Stimulated activated CD8-positive, alpha-beta memory T cell treated with anti-CD3 and anti-CD28 coated beads, Interleukin-7, amount 100 ng/mL, for 4 hours (primary cell): Measurements from ENCODE around the gene SLC35A2.

Experiments
- DNase-seq, 2 donors: peaks; one replicate each; pipeline ENCODE4 v3.0.0-alpha.2; 2020; ENCODE audit warnings: low read depth in 2 of 2

Gene SLC35A2

DNA sequence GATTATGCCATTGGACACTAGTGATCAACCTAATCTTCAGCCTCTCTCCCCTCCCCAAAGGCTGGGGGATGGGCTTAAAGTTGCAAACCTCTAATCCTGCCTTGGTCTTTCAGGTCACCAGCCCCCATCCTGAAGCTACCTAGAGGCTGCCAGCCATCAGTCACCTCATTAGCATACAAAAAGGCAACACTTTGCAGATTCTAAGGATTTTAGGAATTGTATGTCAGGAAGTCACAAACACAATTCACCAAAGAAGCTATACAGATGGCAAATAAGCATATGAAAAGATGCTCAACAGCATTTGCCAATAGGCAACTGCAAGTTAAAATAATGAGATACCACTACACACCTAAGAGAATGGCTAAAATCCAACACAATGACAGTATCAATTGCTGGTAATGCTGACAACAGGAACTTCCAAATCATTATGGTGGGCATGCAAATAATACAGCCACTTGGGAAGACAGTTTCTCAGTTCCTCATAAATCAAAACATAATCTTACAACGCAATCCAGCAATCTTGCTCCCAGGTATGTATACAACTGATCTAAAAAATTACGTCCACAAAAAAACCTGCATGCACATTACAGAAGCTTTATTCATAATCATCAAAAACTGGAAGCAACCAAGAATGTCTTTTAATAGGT lies 16.4 kb upstream of the SLC35A2 start:
- DNase-seq, result no peak

DNA sequence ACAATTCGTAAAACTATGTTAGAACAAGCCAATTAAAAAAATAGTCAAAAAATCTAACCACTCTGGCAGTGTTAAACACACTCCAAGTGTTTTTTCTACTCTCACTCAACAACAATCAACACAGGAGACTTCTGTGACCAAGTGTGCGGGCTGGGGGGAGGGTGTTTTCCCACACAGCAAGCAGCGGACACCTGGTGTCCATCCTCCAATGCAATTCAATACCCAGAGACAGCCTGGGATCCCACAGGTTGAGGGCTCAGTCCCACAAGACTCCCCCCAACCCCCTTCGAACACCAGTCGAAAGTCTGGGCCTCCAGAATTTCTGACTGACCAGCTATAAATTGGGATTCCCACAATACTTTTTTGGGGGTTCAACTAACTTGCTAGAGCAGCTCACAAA lies 15.7 kb upstream of the SLC35A2 start:
- no peak for DNase-seq

DNA sequence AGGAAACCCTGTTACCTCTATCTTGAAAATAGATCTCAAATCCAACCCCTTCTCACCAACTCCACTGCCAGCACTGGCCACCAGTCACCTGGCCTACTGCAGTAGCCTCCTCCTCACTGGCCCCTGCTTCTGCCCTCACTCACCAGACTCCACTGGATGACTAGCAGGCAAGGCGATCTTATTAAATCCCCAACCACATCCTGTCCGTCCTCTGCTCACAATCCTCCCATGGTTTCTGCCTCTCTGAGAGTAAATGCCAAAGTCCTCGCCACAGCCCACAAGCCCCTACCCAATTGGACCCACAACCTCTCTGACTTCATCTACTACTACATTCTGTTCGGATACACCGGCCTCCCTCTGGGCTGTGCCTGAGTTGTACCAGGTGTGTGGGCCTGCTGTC lies 12.8 kb upstream of the SLC35A2 start:
- no peak for DNase-seq

DNA sequence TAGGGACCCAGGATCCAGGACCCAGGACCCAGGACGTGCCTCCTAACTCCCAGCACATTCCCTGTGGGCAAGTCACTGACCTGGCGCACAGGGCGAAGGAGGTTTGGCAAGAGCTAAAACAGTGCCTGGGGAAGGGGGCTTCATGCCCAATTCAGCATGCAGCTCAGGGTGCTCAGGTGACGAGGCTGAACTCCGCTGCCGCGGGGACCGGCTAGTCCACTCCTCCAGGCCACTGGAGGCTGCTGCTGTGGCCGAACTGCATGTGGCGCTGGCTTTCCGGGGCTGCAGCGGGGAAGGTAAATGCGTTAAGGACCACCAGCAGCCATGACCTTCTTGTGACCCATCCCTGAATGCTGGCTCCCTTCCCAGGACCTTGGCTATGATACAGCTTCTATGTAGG lies 12.3 kb upstream of the SLC35A2 start:
- no peak for DNase-seq

DNA sequence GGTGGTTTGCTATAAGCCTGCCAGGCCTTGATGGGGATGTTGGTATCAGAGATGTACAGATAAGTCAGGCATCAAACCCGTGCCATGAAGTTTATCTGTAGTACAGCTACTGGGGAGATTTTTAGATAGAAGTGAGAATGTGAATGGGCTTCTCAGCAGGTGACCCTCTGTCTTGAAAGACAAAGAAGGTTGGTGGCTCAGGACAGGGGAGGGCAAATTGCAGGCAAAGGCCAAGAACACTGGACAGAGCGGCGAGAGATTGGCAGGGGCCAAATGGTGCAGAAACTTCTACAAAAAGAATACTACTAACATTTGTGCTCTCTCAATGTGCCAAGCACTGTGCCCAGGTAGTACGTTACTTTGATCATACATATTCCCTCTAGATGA lies 9.3 kb upstream of the SLC35A2 start:
- no peak for DNase-seq

DNA sequence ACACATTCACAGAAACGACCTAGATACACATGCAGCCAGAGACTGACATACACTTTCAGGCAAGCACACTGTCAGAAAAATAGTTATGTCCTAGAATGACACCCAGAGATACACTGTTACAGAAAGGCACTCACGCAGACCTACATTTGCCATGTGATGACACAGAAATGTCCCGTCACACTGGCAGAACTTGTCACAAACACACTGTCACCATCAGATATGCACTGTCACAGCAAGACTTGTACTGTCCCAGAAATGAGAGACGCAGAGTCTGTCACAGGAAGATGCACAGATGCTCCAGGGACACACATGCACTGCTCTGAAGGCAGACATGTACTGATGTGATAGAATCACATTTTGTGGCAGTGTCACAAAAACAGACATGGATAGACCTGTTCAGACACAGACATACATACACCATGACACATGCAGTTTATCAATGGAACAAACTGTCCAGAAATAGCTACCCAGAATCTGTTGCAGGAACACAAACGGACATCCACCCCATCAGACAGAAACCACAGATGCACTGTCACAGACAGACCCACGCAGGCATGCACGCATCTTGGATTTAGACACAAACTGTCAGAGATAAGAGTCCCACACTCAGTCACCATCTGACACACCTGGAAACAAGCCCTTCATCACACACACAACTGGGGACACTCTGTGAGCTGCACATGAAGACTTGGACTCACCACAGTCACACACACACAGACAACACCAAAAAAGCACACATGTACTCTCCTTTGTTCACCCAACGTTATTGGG lies 8.7 kb upstream of the SLC35A2 start:
- no peak for DNase-seq

DNA sequence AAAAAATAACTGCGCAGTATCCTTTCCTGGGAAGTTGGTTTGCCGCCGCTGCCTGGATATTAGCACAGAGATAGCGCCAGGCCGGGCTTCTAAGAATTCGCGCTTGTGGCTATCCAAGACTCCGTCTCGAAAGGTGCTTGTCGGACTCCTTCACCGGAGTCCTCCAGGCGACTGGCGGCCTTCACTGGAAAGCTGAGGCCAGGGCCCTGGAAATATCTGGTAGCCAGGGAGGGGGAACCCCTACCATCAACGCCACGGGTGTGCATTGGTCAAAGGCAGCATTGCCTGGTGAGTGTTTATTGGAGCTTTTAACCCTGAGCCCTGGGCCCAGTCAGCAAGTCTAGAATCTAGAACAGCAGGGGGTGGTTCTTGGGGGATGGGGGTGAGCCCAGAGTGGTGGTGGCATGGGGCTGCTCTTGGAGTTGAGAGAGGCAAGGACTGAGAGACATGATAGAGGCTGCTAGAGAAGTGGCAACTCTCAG lies 8.0 kb upstream of the SLC35A2 start:
- no peak for DNase-seq

DNA sequence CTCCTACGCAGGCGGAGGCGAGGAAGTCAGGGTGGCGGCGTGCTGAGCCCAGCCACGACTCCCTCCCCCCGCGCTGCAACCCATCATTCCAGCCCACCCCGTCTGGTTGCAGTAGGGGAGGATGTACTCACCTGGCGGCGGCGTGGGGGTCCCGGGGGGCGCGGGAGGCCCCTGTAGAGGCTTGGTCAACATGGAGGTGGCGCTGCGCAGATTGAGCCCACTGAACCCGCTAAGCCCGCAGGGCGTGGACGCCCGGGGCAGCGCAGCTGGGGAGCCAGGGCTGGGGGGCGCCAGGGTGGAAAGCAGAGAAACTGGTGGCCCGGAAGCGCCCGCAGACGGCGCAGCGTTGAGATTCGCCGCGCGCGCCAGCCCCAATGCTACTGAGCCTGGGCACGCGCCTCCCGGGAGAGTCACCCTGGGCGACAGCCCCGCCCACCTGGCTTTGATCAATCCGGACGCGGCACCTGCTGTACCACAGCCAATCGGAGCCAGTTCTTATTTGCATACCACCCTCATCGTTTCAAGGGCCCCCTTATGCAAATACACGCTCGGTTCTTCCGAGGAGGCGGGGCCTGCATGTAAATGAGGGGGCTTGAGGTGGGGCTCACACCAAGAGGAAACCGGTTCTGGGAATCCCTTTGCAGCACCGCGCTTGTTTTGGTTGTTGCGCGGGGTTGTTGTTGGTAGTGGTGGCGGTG lies 7.3 kb upstream of the SLC35A2 start, which contains the start of gene PIM2:
Gene PIM2 (minus strand): TSS at position 382 of the 698 bp plus-strand sequence. CDS start 190 bp downstream, at position 192.
- DNase-seq, result peak; percentile 88

DNA sequence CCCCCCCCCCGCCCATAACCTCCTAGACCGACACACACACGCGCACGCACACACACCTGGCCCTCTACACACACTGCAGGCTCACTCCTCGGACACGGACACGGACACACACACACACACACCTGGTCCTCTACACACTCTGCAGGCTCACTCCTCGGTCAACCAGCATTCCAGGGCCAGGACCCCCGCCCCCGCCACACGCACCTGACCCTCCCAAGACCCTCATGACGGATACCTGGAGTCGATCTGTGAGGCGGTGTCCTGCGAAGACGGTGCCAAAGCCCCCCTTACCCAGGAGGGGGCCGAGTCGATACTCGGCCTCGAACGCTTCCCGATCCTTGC lies 6.8 kb upstream of the SLC35A2 start:
- DNase-seq, result no peak

DNA sequence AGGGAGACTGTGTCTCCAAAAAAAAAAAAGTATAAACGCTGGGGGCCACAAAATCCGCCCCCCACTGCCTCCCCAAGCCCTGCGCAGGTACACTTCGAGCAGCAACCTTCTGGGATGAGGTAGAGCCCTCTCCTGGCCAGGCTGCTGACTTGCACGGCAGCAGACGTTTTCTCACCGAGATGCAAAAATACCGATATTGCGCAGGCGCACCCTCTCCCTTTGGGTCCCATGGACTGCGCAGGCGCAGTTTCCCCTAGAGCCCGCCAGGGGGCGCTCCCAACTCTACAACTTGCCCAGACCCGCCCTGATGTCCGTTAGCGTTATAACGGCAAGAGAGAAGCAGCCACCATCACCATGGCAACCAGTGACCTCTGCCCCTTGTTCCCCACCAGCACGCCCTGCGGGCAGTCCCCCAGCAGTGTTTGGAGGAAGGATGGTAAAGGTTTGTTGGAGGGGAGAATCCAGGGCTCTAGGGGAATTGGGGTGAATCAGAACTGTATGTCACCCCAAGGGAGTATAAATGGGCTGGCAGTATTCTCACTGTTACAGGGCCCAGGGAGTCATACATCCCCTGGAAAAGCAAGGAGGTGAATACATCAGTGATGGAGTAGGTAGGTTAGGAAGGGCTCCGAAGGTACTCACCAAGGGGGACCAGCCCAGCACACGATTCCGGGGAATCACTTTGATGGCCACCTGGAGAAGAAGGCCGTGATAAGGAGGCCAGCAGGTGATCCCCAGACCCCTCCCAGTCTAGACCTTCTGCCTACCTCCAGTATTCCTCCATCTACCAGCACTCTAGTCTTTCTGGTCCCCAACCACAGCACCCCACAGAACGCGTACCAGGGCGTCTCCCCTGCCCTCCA lies 5.9 kb upstream of the SLC35A2 start:
- peak; percentile 78 to 79 for DNase-seq

DNA sequence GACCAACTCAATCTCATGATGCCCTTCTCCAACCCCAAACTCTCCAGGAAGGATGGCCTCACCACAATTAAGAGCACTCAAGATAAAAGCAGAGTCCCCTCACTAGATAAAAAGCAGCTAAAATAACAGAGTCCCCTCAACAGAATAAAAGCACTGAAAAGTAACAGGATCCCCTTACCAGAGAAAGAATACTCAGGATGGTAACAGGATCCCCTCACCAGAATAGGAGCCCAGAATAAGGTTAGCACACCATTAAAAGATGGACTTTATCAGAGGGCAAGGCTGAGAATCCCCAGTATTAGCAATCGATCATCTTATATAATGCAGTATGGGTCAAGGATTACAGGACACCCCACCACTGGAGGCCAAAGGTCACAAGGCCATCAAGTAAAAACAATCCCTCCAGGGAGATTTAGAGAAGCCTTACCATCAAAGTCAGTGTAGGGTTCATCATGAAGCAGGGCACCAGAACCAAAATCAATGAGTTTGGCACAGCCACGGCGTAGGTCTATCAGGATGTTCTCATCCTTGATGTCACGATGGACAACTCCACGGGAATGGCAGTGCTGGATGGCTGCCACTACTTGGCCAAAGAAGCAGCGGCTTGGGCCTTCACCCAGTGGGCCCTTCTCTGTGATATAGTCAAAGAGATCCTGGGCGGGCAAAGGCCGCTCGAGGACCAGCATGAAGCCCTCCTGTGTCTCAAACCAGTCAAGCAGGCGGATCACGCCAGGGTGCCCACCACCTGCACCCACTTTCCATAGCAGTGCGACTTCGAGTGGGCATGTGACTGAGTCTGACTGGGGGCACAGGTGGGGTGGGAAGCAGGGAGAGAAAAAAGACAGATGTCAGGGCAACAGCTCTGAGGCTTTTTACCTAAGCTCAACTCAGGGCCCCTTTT lies 3.4 kb upstream of the SLC35A2 start:
- DNase-seq, result no peak

DNA sequence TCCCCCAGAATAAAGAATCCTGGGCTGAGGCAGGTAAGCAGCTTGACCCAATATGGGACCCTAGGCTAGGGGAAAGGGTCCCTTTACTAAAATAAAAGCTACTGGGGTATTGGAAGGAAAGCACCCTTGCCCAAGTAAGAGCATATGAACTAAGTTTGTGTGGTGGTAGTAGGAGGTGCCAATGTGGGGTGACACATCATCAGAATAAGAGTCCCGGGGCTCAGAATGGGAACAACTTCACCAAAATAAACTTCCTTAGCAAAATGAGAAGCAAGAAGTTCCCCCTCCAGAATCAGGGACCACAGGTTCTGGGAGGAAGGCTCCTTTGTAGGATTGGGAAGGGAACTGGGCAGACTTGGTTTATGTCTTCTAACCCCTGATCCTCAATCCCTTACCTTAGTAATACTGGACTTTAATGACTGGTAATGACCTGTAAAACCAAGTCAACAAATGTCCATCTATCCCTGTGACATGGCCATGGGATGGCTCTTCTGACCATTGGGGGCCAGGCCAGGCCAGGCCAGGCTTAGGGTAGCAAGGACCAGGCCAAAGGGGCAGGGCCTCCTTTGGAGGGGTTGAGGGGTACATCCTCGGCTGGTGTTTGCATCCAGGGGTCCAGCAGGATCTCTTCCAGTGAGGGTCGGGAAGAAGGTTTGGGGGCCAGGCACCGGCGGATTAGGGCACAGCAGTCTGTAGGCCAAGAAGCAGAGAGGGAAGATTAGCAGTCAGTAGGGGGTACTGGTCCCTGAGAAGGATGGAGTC lies 2.3 kb upstream of the SLC35A2 start:
- DNase-seq, result no peak

DNA sequence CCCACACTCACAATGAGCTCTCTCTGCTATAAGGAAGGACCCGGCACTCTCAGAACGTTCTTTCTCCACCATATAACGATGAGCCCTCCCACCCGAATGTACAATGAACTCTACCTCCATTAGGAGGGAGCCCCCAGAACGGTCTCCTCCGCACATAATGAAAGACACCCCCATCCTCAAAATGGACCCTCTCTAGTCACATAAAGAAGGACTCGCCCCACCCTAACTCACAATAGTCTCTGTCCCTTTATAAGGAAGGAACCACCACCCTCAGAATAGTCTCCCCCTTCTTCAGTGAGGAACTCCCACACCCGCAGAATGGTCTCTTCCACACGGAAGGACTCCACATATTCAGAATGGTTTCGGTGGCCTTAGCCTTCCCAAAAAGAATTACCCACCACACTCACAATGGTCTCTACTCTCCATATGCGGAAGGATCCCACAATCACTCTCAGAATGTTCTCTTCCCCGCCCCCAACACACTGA lies 477 bp downstream of the SLC35A2 start:
- DNase-seq, result no peak

DNA sequence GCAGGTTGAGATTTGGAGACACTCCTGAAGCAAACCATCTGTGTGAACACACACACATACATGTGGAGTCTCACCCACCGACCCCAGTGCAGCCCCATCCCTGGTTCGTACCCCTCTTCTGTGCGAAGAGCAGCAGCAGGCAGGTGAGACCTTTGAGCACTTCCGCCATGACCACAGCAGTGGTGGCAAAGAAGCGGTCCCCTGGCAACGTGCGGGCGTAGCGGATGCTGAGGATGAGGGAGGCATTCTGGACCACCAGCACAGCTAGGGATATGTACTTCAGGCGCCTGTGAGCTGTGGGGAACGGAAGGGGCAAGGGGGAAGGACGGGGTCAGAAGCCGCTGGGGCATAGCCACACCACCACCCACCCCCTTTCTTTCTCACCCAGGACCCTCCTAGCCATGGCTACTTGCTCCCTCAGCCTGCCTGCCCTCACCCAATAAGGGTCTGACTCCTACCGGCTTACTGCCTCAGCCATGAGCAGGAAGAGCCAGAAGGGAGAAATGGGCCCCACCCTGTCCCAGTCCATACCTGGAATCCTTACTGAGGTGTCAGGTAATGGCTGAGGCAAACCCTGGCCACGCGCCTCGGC lies 1.6 kb downstream of the SLC35A2 start:
- DNase-seq, result no peak

DNA sequence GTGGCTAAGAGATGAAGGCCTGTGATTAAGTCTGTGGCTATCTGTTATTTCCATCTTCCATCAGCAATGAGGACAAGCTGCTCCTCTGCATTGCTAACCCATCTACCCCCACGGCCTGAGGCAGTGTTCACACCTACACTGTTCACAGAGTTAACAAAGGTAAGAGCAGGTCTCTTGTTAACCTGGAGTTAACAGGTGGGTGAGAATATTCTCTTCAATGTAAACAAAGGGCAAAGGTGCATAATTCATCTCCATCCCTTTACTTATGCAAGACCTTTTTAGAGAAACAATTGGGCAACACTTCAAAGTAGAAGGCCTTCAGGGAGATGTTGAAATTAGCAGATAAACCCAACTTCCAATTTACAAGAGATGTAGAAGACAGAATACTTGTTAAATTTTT lies 2.8 kb downstream of the SLC35A2 start:
- DNase-seq, result no peak

DNA sequence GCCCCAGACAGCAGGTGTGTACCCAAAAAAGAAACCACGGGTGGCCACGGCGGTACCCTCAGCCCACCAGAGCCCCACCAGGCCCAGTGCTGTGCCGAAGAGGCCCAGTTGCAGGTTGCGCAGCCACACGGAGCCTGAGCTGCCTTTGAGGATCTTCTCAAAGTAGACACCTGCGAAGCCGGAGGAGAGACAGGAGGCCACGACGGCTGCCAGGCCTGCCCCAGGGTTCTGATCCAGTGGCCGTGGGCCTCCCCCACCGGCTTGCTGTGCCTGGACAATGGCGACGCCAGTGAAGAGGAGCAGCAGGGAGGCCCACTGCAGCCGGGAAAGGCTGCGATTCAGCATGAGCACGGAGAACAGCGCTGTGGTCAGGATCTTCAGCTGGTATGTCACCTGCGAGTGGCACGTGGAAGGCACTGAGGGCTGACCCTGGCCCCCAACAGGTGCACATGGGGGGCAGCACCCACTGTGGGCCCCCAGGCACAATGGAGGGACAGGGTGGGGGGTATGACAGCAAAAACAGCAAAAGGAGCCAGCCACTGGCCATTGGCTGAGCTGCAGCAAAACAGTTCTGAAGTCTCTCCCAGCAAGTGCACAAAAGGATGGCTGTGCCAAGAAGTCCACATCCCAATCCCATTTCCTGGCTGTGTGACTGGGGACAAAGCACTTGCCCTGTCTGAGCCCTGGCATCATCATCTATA lies 6.2 kb downstream of the SLC35A2 start:
- no peak for DNase-seq

DNA sequence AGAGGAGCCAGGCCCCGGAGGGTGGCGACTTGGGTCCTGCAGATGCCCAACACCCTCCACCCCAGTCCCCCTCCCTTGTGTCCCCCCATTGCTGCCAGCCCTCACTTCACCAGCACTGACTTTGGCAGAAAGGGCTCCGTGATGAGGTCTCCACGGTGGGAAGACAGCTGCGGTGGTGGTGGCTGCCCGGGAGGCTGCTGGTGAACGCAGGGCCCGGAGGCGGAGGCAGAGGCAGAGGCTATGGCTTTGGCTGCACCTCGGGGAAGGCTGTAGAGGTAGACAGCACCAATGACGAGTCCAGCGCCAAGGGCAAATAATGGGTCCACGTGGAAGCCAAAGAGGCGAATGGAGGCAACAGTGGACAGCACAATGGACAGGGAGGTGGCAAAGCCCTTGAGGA lies 6.8 kb downstream of the SLC35A2 start:
- DNase-seq, result no peak

DNA sequence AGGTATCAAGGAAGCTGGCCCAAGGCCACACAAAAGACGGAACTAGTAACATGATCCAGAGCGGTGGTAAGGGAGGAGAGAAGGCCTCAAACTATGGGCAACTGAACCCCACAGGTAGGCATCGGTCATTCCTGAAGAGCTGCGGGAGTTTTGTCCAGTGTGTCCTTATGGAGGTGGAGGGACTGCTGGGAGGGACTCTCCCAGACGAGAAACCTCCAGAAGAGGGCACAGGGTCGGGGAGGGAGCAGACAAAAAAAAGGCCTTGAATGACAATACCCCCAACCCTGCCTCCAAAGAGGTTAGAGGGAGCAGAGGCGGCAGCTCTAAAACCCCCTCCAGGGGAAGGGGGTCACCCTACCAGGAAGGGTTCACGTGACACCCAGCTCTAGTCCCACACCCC lies 7.3 kb downstream of the SLC35A2 start:
- DNase-seq, result no peak

DNA sequence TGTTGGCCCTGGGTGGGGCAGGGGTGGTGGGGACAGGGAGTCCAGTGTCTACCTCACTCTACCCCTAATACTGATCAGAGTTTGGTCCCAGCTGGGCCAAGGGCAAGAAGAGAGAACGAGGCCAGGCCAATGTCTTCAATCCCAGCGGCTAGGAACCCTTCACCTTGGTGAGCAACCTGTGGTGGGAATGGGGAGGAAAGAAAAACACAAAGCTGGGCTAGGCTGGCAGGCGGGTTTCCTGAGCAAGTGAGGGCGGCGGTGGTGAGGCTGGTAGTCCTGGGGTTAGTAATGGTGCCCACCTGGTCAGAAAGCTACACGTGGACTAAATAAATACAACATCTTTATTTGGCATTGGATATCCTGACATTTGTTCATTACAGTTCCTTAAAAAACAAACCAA lies 8.2 kb downstream of the SLC35A2 start:
- DNase-seq, result no peak
